ENCODE data around the gene USP3.
"Not testable (repeated sequence)": the region's sequence is repeated elsewhere in the genome, so short reads cannot be mapped to it uniquely, and the experiment has no call there.

Gene USP3

DNA sequence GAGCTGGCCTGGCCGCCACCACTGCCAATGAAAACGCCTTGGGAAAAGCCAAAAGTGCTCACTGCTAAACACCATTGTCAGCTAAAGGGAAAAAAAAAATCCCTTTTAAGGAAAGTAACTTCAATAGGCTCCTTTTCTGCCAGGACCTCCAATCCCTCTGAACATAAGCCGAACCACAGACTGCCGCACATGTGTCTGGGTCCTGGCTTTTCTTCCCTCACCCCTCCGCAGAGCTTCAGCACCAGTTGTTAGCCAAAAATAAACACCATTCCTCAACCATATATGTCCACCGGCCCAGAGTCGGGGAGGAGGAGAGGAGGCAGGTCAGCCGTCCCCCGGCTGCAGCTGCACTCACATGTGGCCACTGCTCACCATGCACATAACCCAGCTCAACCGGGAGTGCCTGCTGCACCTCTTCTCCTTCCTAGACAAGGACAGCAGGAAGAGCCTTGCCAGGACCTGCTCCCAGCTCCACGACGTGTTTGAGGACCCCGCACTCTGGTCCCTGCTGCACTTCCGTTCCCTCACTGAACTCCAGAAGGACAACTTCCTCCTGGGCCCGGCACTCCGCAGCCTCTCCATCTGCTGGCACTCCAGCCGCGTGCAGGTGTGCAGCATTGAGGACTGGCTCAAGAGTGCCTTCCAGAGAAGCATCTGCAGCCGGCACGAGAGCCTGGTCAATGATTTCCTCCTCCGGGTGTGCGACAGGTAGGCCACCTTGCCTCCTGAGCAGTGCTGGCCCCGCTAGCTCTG, 92.8 kb downstream of the USP3 start, which contains the start of gene FBXL22:
FBXL22 (plus strand) TSS at position 350 of the 753 bp plus-strand sequence; CDS start at position 356, 6 bp downstream.
- DNase-seq, result no peak

DNA sequence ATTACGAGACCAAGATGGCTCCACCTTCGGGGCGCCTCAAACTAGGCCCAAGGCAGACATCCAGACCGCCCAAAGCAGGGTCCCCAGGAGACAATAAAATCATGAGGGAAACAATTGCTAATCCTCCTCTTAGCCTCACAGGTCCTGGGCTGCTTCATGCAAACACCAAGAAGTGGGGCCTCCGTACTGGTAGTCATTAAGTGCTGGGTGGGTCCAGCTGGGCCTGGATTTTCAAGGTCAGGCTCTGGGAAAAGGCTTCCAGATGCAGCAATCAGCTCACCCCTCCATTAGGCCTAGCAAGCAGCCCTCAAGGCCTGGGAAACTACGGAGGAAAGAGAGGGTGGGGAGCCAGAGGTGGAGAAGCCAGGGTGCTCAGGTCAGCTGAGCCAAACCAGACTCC, 93.4 kb downstream of the USP3 start:
- peak; percentile 30 for DNase-seq

DNA sequence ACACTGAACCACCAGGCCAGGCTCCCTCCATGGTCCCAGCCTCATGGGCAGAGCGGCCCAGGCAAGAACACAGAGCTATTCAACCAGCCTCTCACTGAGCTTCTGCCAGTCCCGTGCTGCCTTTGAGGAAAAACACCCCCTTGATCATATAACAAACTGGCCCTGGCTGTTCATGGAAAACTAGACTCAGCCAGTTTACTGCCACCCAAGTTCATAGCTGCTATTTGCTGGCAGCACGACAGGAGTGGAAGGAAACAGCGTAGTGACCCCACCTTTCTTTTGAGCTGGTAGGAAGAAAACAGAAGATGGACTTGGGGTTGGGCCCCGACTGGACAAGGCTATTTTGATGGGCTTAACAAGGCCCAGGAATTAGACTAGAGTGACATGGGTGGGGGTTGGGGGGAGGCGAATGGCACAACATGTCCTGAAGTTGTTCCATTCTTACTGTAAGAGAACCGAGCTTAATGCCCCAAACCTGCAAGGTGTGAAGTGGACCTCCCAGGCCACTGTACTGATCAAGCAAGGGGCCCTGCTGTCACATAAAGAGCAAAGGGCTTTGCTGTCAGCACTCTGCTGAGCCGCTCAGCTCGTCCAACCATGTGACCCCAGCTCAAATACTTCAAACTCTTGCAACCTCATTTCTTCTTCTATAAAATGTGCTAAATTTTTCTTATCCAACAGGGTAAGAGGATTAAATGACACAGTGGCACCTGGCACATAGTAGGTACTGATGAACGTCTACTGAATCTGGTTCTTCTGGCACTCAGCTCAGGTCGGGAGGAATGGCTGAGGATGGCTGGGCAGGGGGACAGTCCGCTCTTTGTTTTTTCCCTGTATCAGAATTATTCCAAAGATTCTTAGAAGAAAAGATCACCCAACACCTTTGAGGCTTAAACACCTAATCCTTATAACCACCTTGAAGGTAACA, 94.3 kb downstream of the USP3 start:
- DNase-seq, result peak; percentile 42

DNA sequence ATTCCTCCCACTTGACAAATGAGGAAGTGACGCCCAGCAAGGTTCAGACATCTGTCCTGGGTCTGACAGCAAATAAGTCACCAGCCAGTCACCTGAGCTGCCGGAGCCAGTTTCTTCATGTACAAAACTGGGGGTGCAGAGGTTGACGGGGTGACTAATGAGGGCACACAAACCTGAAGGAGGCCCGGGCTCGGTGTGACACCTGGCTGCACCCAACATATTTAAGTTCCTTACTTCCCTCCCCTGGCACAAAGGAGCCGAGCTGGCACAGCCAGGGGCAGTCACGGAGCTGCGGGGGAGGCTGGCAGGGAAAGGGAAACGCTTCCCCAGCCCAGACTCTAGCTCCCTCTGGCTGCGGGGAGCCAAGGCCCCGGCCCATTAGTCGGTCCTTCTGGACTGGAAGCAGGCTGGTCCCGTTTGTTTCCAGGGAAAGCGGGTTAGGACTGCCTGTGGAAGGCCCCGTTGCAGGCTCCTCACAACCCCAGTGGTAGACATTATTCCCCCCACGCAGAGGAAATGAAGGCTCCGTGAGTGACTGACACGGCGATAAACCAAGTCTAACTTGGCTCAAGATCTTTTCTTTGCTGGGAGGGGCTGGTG, 95.1 kb downstream of the USP3 start:
- peak; percentile 88 for DNase-seq

DNA sequence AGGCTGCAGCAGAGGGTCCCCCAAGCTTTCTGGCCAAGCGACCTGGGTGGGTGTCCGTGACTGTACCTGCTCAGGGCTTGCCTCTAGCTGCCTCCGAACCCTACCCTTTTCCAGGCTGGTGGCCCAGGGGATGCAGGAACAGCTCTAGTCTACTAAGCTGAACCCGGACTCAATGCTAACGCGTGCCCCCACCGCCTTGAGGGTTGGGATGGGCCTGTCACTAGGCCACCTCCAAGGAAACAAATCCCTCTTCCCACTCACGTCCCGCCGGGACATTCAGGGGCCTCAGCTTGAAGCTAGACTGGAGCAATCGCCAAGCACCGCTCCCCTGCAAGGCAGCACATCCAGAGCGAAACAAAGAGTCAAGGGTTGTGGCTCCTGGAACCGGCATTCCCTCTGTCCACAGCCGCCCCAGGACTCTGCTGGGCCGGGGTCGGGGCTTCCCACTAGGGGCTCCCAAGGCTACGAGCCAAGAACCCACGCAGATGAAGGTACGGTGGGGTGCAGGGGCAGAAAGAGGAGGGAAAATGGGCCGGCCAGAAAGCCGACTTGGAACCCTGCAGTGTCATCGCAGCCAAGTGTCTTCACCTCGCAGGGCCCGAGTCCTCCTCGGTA, 95.7 kb downstream of the USP3 start:
- peak; percentile 81 for DNase-seq

DNA sequence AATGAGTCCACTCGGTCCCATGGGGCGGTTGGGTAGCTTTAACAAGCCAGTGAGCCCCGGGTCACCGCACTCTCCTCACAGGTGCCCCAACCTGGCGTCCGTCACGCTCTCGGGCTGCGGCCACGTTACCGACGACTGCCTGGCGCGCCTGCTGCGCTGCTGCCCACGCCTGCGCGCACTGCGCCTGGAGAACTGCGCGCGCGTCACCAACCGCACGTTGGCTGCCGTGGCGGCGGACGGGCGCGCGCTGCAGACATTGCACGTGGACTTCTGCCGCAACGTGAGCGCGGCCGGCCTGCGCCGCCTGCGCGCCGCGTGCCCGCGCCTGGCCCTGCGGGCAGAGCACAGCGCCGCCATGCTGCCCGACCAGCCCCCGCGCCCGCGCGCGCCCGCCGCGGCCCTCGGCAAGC, 96.2 kb downstream of the USP3 start:
- DNase-seq, result peak; percentile 99

DNA sequence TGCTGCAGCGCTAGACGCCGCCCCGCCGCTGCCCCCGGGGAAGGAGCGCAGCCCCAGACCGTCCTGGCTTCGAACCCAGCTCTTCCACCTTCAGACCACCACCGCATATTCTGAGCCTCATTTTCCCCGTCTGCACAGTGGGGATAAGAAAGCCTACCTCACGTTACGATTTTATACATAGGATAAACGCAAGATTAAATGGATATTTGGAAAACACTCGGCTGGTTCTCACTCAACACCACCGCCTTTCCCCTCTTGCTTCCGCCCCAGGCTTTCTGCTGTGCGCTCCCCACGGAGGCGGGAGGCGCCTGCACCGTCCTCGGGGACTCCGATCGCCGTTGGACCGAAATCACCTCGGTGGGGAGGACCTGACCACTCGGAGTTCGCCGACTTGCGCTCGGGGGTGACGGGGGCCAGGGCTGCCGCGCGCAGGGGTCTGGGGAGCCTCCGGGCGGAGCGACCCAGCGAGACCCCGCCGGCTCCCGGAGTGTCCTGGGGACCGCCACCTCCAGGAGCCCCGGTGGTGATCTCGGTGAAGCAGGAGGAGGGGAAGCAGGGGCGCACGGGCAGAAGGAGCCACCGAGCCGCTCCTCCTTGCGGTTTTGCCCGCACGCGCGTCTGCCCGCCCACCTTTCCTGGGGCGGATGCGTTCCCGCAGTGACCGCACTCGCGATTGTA, 96.8 kb downstream of the USP3 start:
- peak; percentile 84 for DNase-seq

DNA sequence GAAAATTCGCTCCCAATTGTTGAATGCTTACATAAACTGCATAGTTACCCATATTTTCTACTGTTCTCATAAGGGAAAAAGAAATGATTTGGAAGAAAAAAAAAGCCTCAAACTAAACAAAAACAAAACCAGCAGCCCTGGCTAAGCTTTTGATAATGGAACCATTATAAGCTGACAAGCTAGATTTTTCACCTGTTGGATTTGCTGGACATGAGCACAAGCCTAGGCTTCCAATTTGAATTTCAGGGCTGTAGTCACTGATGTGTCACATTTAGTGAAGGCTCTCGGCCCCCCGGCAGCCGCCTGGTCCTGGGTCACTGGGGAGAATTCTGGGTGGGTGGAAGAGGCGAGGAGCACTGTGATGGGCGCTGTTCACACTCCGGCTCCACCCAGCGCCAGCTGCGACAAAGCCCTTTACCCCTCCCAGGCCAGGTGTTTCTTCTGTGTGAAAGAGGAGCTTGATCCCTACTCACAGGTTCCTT, 97.4 kb downstream of the USP3 start:
- DNase-seq, result peak; percentile 88

DNA sequence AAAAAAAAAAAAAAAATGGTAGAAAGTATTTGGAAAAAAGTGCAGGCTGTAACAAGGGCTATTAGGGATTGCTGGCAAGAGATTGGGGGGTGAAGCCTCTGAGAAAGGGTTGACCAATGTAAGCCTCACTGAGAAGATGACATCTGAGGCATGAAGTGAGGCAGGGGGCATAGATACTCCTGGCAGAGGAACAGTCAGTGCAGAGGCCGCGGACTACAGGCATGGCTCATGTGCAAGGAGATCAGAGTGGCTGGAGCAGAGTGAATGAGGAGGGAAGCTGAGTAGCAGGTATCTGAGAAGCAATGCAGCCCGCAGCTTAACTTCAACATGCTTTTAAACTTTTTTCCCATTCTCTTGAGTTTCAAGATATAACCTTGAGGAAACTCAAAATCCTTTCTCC, 98.2 kb downstream of the USP3 start:
- no peak for DNase-seq

DNA sequence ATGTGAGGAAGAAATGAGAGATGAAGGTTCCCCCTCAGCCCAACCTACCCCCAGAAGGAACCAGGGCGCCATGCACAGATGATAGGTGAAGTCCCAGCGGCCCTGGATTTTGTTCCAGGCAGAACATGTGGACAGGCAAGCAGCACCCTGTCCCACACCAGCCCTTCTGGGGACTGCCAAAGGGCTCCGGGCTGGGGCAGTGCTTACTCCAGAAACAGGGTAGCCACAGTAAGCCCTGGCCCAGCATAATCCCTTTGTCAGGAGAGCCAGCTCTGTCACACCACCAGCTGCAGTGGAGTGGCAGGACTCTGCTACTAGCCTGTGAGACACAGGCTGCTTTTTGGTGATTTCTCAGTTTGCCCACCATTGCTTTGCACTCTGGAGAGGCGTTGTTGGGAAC, 99.1 kb downstream of the USP3 start:
- DNase-seq, result no peak

DNA sequence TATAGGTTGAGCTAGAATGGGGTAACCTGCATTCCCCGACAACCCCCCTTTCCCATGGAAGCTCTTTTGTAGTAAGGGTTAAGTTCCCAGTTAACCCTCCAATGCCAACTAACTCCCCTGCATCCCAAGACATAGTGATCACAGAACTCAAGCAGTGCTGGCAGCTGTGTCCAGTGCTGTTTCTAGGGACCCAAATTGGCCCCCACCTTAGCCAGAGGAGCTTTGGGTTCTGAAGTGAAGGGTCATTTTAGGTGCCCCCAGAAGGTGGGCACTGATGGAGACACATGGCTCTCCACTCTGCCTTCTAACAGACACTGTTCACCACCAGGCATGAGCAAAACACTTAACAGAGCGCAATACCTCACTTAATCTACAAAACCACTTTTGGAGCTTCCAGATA, 99.9 kb downstream of the USP3 start:
- no peak for DNase-seq

DNA sequence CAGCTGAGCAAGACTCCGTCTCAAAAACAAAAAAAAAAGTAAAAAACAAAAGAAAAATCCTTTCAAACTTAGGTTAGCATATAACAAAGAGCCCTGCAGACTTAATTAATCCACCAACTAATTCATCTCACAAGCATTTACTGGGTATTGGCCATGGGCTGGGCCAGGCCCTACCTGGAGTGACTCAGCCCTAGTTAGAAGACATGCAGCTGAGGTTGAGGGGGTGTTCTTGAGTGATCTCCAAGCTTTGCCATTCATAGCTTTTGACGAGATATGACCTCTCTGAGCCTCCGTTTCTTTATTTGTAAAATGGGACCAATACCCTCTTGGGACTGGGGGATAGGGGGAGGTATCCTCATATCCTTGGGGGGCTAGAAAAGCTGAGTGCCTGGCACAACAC, 100.6 kb downstream of the USP3 start:
- no peak for DNase-seq

DNA sequence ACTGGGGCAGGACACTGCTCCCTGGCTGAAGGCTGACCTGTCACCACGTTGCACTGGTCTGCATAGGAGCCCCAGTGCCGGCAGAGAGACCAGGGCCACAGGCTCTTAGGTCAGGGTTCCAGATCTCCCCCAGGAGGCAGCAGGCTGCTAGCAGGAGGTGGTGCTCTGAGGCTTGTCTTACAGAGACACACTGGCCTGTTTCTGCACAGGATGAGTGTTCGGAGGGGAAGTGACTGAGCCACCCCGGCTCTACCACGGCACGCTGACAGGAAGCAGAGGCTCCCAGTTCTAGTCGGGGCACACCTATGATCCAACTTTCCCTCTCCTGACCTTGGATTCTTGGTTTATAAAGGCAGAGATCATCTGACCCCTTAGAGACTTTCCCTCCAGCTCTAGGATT, 101.4 kb downstream of the USP3 start:
- DNase-seq, result no peak

DNA sequence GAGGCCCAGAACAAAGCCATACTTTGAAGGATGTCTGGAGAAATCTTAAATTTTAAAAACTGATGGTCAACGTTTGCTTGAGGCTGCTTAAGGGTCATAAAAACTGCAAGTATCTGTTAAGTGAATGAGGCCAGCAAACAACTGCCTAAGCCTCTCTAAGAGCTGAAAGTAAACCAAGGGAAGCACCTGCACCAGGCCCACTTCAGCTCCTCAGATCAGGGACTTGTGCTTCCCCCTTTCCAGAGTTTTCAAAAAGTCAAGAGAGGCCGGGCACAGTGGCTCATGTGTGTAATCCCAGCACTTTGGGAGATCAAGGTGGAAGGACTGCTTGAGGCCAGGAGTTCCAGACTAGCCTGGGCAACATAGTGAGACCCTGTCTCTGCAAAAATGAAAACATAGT, 101.9 kb downstream of the USP3 start:
- DNase-seq, result no peak

DNA sequence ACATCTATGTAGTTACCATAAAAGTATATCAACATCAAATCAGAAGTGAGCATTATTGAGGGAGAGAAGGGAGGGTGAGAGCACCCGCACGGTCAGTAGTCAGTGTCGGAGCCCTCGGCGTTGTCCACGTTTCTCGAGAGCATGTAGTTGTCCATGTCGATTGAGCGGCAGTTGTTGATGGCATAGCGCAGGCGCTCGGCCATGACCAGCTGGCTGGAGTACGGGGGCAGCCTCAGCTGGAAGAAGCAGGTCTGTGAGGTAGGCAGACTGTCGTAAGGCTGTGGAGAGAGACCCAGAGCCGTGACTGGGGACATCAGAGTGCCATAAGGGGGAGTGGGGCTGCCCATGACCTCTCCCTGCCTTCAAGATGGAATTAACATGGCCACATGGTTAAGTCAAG, 104.6 kb downstream of the USP3 start:
- no peak for DNase-seq

DNA sequence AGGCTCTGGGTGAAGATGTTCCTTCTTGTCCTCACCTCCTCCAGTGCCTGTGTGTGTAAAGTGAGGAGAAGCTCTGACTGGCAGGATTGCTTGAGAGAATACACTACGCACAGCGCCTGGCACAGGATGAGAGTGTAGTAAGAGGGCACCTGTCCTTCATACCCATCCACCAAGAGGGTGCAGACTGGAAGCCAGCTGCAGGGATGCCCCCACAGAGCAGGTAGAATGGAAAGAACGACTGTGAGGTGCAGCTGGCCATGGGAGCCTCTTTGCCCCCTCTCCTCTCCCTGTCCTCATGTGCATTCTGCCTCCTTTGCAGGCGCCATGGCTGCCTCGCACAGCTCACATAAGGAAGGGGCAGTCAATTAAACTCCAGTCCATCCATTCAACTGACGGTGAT, 105.1 kb downstream of the USP3 start:
- DNase-seq, result no peak

DNA sequence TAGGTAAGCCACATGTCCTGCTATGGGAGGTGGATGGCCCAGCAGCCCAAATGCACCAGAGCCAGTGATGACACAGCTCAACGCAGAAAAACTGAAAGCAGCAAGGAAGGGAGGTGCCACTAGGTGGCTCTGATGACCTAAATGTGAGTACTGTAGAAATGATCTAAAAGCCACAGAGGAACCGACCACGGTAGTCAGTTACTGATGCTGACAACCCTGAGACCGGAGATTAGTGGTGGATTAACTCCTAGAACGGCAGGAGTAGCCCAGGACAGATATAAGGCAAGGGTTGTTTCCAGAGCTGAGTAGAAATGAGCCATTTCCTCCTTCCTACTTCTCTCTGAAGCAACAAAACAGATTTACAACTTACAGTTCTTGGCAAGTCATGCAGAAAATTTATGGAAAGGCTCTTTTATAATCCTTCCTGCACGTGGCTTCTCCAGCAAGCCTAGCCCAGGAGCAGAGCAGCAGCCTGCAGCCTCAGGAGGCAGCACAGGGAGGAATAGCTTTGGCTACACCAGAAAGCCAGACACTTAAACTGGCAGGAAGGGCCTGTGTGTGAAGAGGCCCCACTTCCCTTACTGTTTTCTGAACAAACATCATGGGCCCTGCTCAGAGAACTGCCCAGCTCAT, 105.9 kb downstream of the USP3 start:
- DNase-seq, result peak; percentile 91

DNA sequence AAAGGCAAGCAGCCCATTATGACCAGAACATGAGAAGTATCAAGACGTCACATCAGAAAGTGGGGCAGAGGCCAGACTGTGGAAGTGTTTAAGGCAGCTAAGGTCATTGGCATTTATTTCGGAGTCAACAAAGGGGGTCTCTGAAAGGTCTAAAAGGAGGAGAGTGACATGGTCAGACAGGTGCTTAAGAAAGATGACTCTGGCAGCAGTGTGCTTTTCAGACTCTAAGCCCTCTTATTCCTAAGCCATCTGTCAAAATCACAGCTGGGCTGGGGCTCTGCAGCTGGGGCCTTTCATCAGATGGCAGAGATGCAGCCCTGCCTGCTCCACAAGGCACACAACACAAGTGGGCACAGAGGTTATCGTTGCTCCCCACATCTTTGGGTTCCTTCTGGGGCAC, 106.8 kb downstream of the USP3 start:
- DNase-seq, result peak; percentile 59

DNA sequence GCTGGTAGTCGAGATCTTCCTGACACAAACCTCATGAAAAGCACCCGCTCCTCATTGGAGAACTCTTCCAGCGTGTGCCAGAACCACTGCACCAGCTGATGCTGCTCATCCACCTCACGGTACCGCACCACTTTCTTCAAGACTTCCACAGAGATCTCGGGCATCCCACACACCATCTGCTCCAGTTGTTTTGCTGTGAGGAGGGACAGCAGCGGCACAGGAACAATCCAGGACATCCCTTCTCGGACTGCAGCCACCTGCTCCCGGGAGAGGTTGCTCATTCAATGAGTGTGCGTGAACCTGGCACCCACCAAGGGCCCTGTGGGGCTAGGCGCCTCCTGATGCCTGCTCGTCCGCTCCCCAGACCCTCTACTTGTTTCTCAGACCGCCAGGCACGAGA, 107.9 kb downstream of the USP3 start:
- DNase-seq, result no peak

DNA sequence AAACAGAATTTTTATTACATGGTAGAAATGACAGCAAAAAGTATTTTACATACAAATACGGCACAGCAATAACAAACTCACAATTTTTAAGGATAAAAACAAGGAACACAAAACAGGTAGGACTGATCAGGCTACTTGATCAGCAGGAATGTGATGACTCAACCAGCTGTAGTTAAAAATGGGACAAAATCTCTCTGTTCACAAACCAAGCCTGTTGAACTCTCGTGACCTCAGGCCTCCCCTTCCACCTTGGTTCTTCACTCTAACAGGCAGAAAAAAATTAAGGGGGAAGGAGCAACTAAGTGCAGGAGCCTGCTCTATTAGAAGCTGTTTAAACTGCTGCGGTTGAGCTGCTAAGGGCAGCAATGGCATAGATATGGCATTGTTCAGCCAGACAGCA, 111.5 kb downstream of the USP3 start:
- no peak for DNase-seq

DNA sequence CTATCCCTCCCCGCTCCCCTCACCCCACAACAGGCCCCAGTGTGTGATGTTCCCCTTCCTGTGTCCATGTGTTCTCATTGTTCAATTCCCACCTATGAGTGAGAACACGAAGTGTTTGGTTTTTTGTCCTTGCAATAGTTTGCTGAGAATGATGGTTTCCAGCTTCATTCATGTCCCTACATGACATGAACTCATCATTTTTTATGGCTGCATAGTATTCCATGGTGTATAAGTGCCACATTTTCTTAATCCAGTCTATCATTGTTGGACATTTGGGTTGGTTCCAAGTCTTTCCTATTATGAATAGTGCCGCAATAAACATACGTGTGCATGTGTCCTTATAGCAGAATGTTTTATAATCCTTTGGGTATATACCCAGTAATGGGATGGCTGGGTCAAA, 112.8 kb downstream of the USP3 start:
- not testable (repeated sequence) for DNase-seq

DNA sequence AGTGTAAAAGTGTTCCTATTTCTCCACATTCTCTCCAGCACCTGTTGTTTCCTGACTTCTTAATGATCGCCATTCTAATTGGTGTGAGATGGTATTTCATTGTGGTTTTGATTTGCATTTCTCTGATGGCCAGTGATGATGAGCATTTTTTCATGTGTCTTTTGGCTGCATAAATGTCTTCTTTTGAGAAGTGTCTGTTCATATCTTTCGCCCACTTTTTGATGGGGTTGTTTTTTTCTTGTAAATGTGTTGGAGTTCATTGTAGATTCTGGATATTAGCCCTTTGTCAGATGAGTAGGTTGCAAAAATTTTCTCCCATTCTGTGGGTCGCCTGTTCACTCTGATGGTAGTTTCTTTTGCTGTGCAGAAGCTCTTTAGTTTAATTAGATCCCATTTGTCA, 113.2 kb downstream of the USP3 start:
- not testable (repeated sequence) for DNase-seq
